GM19240 (cell line): ENCODE data around the gene PDE1A.
"Not testable (repeated sequence)": the region's sequence is repeated elsewhere in the genome, so short reads cannot be mapped to it uniquely, and the experiment has no call there.

Source experiments
- DNase-seq: peaks from one replicate; pipeline ENCODE4 v3.0.0; 2011; ENCODE audit warnings: low spot score; ENCODE audit not compliant: insufficient read length

PDE1A gene

GRCh38 chr2:182280118-182280517 is 146.7 kb downstream of the PDE1A start:
- DNase-seq = no peak

- not testable (repeated sequence) for DNase-seq
These were observed 150.2 kb downstream of the PDE1A start for GRCh38 chr2:182276662-182277061.

GRCh38 chr2:182267971-182268370 is 158.9 kb downstream of the PDE1A start:
- DNase-seq = no peak

- no peak for DNase-seq
These were observed 159.9 kb downstream of the PDE1A start for GRCh38 chr2:182266909-182267308.

GRCh38 chr2:182265718-182266117 is 161.1 kb downstream of the PDE1A start:
- no peak for DNase-seq

DNA sequence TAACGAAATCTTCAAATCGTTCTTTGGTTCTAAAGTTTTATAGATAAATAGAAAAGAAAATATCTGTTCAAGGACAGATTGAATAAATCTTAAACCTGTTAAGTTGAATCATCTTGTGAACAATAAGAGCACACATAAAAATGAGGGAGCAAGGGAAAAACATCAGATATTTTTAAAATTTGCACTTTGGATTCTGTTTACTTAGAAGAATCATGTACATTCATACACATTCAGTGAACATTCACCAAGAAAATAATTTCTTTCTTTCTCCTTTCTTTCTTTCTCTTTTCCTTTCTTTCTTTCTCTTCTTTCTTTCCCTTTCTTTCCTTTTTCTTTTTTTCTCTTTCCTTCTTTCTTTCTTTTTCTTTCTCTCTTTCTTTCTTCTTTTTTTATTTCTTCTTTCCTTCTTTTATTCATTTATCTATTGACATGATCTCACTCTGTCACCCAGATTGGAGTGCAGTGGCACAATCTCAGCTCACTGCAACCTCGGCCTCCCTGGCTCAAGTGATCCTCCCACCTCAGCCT is 164.9 kb downstream of the PDE1A start:
- DNase-seq = no peak

GRCh38 chr2:182259629-182260150 is 167.1 kb downstream of the PDE1A start:
- DNase-seq = no peak

DNA sequence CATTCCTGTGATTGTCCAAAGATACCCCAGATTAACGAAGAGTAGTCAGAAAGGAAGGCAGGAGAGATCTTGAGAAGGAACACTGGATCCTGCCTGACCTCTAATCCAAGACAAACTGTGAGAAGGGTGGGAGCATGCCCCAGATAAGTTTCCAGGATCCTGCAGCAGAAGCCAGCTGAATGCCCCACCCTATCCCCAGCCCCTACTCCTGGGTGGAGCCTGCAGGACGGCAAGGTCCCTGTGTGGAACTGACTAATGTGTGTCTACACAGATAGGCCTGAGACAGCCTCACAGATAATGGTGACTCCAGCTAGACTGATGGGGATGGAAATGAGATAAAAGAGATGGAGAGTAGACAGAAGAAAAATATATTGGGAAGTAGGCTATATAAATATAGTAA is 174.3 kb downstream of the PDE1A start:
- DNase-seq = no peak

DNA sequence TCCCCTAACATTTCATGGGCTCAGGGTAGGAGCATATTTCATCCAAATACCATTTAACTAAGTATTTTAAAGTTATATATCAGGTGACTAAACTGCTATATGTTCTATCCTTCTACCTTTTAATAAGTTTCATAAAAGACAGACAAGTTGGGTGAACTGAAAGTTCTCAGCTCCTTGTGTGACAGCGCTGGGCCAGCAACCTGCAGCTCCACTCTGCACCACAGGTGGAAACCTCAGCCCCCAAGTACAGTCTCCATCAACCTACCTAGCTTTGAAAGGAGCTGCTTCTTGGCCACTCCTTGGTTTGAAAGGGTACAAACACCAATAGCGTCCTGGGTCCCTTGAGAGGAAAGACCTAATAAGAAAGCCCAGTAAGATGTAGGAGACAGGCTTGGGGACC is 177.9 kb downstream of the PDE1A start:
- DNase-seq = no peak

- DNase-seq = no peak
These were observed 178.5 kb downstream of the PDE1A start for GRCh38 chr2:182248362-182248761.

GRCh38 chr2:182247831-182248230 is 179.0 kb downstream of the PDE1A start:
- DNase-seq = no peak

- DNase-seq = no peak
These were observed 180.9 kb downstream of the PDE1A start for GRCh38 chr2:182245963-182246362.

DNA sequence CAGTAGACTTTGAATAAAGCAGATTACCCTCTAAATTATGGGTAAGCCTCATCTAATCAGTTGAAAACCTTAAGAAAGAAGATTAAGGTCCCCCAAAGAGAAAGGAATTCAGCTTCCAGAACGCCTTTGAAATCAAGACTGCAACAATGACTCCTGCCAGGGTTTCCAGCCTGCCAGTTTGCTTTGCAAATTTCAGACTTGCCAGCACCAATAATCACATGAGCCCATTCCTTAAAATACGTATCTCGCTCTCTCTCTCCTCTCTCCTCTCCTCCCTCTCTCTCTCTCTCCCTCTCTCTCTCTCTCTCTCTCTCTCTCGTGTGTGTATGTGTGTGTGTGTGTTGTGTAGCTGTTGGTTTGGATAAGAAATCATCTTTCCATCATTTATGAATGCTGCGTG is 184.2 kb downstream of the PDE1A start:
- no peak for DNase-seq

GRCh38 chr2:182241936-182242335 is 184.9 kb downstream of the PDE1A start:
- DNase-seq = no peak

DNA sequence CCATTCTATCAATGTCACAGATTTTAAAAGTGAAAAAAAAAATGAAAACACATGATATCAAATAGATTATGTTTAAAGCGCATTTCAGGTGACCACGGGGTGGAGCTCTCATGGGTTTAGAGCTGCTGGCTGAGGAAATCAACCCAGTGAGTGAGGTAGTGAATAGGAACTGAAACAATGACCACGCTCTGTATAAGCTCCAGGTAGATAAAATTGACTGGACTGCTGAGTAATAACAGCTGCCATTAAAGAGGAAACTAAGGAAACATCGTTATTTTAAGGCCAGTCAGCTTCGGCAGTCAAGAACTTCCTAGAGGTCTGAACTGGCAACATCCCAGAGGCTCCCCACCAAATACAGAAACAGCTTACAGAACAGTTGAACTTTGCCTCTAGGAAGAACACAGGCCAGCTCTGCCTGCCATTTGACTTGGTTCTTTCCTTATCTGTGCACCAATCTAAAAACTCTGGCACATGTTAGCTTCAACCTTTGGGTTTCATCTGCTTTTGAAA is 185.9 kb downstream of the PDE1A start:
- peak; percentile 17 for DNase-seq

GRCh38 chr2:182230561-182230960 is 196.3 kb downstream of the PDE1A start:
- DNase-seq = no peak

- no peak for DNase-seq
These were observed 197.5 kb downstream of the PDE1A start for GRCh38 chr2:182229297-182229696.

- DNase-seq = no peak
These were observed 198.1 kb downstream of the PDE1A start for GRCh38 chr2:182228741-182229140.

- DNase-seq = no peak
These were observed 198.8 kb downstream of the PDE1A start for GRCh38 chr2:182228073-182228473.

GRCh38 chr2:182226807-182227206 is 200.0 kb downstream of the PDE1A start:
- DNase-seq = no peak

DNA sequence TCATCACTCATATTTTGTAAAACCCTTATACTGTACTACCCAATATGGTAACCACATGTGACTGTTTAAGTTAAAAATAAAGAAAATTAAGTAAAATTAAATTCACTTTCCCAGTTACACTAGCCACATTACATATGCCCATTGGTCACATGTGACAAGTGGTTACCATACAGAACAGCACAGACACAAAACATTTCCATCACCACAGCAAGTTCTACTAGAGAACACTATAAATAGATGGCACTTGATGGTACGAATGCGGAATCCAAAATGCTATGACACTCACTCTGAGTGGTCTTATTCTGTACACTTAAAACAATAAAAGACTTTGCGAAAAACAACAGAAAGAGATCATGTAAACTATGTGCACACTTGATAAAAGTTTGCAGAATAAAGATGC is 202.2 kb downstream of the PDE1A start:
- DNase-seq = no peak

DNA sequence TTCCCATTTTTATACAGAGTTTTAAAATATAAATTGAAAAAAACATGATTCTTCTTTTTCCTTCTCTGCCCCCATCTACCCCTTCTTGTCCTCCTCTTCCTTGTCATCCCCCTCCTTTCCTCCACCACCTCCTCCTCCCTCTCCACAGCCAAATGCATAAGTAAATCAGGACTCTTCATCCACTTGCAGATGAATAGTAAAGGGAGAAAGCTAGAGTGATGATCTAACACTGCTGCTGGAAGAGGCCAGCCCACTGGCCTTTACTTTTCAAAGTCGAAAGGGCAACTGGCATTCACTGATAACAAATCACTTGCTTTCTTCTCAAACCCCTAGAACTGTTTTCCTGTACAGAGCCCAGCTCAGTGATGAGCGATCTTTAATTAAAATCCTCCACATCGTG is 205.8 kb downstream of the PDE1A start:
- no peak for DNase-seq

GRCh38 chr2:182220335-182220734 is 206.5 kb downstream of the PDE1A start:
- no peak for DNase-seq

- no peak for DNase-seq
These were observed 216.2 kb downstream of the PDE1A start for GRCh38 chr2:182210669-182211068.
